ENCODE data around the gene KRT7.
A peak's percentile ranks its signal among the peaks of the same experiment; 100 is the strongest.

KRT7 gene

DNA sequence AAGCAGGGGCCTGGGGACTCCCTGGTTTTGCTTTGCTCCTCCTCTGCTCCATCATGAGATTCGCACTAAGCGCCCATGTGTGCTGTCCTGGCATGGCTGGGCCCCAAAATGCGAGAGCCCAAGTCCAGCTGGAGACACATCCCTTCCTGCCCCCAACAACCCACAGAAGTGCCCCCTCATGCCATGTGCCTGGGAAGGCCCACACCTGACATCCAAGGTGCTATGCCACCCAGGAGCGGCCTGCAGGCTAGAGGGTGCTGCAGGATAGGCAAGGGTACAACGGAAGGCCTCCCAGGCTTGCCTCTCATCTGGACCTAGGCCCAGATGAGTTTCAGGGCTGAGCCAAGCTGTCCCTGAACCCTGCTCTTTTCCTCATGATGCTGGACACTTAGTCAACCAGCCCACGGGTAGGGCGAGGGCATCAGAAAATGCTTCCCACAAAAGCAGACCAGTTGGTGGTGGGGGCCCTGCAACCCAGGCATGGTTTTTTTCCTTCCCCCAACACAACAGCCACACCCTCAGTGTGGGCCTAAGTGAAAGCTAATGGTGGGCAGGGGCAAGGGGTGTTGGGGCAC lies 28.0 kb upstream of the KRT7 start:
- DNase-seq (ENCODE audit: low read depth) = no peak
- TF ChIP-seq, protein P1, sequence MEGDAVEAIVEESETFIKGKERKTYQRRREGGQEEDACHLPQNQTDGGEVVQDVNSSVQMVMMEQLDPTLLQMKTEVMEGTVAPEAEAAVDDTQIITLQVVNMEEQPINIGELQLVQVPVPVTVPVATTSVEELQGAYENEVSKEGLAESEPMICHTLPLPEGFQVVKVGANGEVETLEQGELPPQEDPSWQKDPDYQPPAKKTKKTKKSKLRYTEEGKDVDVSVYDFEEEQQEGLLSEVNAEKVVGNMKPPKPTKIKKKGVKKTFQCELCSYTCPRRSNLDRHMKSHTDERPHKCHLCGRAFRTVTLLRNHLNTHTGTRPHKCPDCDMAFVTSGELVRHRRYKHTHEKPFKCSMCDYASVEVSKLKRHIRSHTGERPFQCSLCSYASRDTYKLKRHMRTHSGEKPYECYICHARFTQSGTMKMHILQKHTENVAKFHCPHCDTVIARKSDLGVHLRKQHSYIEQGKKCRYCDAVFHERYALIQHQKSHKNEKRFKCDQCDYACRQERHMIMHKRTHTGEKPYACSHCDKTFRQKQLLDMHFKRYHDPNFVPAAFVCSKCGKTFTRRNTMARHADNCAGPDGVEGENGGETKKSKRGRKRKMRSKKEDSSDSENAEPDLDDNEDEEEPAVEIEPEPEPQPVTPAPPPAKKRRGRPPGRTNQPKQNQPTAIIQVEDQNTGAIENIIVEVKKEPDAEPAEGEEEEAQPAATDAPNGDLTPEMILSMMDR (IDR thresholded peaks at IDR 0.05; ENCODE audit: low read length, missing control alignments) = no peak
- H3K4me3 ChIP-seq (replicated peaks; ENCODE audit: low read depth, low read length) = no peak overlapping the region

DNA sequence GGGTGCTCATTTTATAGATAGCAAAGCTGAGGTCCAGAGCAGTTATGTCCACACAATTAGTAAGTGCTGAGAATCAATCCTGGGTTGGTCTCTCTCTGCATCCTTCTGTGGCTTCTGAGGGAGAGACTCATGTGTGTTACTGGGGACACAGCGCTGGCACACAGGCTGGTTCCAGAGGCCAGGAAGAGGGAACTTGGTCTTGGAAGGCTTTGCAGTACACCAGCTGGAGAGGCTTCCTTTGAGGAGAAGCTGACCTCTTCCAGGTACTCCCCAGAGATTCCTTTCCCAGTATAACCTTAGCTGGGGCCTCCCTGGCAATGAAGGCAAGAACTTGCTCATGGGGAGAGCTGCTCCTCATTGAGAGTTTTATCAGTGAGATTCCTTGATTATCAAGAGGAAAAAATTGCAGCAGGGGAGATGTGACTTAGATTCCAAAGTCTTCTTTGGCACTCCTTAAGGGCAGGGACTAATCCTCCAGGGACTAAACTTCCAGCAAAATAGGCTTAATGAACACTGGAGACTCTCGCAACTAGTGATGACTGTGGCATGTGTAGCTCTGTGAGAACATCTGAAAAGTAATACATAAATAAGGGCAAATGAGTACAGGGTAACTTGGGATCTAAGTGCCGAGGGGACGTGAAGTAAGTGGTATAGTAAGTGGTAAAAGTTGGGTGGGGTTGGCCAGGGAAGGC lies 27.3 kb upstream of the KRT7 start:
- no peak overlapping the region for H3K4me3 ChIP-seq (replicated peaks; ENCODE audit: low read depth, low read length)
- no peak for DNase-seq (ENCODE audit: low read depth)
- TF ChIP-seq, protein P1 (IDR thresholded peaks at IDR 0.05; ENCODE audit: low read length, missing control alignments) = no peak

DNA sequence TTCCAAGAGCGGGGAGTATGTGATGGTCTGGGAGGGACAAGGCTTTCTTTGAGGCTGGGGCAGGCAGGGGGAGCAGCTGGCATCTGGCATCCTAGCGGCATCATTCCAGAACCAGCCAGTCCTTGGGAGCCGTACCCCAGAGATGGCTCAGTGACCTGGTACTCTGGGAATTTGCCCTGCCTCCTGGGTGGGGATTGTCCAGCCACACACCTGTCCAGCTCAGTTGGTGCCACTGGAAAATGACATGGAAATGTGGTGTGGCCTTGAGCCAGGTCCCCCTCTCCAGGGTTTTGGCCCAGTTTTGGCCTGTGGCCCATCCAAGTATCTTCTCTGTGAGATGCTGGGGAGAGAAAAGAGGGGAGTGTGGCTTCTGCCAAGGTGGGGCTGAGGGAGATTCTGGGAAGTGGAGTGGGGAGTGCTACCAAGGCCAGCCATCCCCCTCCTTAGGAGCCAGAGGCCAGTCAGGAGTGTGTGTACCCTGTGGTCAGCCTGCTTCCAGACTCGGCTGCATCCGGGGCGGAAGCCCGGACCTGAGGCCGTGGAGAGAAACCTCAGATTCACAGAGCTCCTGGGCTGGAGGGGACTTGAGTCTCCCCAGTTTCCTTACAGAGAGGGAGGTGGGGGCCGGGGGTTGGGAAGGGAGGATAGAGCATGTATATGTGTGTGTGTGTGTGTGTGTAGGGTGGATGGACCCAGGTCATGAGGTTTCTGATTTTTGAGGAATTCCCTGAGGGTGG lies 26.6 kb upstream of the KRT7 start:
- no peak for DNase-seq (ENCODE audit: low read depth)
- TF ChIP-seq, protein P1 (IDR thresholded peaks at IDR 0.05; ENCODE audit: low read length, missing control alignments) = no peak
- H3K4me3 ChIP-seq (replicated peaks; ENCODE audit: low read depth, low read length) = no peak overlapping the region

DNA sequence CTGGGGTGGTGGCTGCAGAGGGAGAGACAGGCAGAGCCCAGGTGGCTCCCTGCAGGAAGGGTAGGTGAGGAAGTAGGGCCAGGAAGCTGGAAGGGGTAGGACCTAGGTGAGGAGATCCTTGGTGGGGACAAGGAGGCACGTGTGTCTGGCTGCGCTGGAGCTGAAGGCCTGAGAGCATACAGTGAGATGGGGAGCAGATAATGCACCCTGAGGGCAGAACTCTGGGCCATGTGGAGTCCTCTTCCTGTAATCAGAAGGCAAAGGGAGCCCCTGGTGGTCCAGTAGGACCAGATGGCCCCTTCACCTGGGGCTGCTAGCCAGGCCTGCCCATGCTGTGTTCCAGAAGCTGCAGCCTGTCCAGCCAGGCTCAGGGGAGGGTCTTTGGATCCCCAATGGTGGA lies 25.9 kb upstream of the KRT7 start:
- no peak for DNase-seq (ENCODE audit: low read depth)
- H3K4me3 ChIP-seq (replicated peaks; ENCODE audit: low read depth, low read length) = no peak overlapping the region
- TF ChIP-seq, protein P1 (IDR thresholded peaks at IDR 0.05; ENCODE audit: low read length, missing control alignments) = no peak

DNA sequence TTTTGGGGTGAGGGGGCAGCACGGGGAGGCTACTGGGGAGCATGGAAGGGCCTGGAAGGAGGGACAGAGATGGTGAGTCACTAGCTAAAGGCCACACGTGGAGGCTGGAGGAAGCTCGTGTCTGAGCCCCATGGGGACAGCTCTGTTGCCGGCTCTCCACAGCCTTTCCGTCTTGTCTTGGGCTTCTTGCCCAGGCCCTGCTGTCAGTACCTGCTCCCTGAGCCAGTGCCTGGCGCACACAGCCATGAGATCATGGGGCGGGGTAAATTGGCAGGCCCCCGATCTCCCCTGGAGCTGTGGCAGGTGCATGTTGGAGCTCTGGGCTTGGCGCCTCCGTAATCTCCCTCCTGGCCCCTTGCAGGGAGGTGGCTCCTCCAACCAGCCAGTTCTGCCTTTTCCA lies 25.1 kb upstream of the KRT7 start:
- TF ChIP-seq, protein P1 (IDR thresholded peaks at IDR 0.05; ENCODE audit: low read length, missing control alignments) = no peak
- no peak overlapping the region for H3K4me3 ChIP-seq (replicated peaks; ENCODE audit: low read depth, low read length)
- DNase-seq (ENCODE audit: low read depth) = peak; percentile 75

DNA sequence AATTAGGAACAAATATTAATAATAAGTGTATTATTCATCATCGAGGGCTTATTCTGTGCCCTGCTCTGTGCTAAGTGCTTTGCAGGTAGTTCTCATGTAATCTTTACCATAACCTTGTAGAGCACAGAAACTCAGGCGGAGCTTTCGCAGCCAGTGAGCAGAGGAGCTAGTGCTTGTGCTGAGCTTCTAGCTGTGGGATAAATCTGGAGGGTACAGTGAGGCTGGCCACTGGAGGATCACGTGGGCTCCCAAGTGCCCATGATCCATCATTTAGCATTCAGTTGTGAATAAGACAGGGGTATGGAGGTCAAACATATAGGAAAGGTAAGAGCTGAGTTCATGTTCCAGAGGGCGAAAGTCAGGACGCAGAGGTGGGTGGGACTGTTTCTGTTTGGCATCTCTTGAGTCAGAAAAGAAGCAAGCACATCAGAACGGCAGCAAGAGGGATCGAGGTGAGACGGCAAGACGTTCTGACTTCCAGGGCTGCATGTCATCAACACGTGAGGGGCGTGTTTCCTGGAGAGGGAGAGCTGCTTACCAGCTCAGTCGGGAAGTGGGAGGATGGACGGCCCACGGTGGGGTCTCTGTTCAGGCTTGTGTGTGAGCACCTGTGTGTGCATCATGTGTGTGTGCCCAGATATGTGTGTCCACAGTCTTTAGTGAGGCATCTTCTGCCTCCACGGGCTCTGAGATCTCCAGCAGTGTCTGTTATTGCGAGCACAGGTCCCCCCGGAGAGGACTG lies 24.4 kb upstream of the KRT7 start:
- no peak for DNase-seq (ENCODE audit: low read depth)
- no peak overlapping the region for H3K4me3 ChIP-seq (replicated peaks; ENCODE audit: low read depth, low read length)
- TF ChIP-seq, protein P1 (IDR thresholded peaks at IDR 0.05; ENCODE audit: low read length, missing control alignments) = no peak
